Measurements from ENCODE around the gene ENTPD5. TPM values are rescaled to one million over a fixed set of nuclear protein-coding genes. Genes with fewer than 3 reads are reported as not detected.
"Not testable (repeated sequence)": the region's sequence is repeated elsewhere in the genome, so short reads cannot be mapped to it uniquely, and the experiment has no call there.

The ENTPD5 gene
- total RNA-seq, 1 donor from 2014 or later = 5.6 TPM

DNA sequence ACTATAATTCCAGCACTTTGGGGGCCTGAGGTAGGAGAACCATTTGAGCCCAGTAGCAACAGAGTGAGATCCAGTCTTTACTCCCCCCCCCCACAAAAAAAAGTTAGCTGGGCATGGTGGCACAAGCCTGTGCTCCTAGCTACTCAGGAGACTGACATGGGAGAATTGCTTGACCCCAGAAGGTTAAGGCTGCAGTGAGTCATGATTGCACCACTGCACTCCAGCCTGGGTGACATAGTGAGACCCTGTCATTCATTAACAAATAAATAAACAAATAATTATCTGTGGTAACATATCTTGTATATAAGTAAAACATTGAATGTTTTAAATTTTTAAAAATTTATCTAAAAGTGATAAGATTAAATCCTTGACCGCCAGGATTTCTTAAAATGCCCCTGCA is 4.8 kb downstream of the ENTPD5 start:
- DNase-seq (no peak), ATAC-seq (ENCODE audit: poor library complexity) (no peak)
- intact Hi-C loops (cut with DNase I) = no loop called here

DNA sequence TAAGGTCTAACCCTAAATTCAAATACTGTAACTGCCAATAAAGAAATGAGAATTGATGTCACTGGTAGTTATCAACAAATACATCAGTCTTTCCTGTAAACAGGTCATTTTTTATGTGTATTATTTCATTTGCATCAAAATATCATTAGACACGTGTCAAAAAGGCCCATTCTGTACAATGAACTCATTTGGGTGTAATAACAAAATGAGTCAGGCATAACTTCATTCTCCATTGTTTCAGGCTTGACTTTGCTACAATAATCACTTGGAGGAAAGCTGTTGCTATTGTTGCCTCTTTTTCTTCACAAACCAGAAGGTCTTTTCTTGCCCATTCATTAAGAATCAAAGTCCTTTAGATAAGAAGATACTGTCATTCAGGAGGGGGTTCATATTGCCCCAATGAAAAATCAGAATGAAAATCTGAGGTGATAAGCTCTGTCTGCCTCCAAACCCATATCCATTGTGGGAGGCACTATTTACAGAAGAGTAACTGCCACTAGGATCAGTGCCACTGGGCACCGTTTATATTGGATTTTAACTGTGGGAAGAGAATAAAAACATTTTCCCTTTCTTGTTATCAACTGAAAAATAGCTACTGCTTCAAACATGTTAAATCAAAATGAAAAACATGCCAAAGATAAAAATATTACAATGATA is 10.1 kb downstream of the ENTPD5 start:
- DNase-seq (no peak), ATAC-seq (ENCODE audit: poor library complexity) (no peak)
- intact Hi-C loops (cut with DNase I) = no loop called here

DNA sequence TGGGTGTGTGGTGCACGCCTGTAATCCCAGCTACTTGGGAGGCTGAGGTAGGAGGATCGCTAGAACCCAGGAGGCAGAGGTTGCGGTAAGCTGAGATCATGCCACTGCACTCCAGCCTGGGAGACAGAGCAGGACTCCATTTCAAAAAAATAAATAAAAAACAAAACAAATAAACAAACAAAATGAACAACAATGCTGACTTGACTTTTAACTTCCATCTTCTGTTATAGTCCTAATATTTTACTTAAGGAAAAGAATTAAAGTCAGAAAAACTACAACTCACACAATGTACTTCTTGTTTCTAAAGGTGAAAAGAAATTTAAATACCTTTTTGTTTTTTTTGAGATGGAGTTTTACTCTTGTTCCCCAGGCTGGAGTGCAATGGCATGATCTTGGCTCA is 13.4 kb downstream of the ENTPD5 start:
- ATAC-seq (ENCODE audit: poor library complexity); intact Hi-C loops (cut with DNase I); DNase-seq: not testable (repeated sequence)

DNA sequence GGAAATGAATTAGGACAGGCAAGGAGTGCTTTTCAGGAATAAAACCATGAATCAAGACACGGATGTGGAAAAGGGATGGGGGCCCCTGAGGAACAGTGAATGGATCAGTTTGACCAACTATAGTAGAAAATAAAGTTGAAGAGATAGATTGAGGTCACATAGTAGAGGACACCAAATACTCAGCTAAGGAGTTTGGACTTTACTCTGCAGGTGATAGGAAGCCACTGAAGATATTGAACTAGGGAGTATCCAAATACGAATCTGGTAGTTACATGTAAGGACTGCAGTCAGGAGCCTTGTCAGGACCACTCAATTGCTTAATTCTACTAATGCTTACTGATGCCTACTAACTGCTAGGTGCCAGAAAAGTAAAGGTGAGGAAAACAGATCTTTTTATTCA is 20.4 kb downstream of the ENTPD5 start:
- DNase-seq (no peak), ATAC-seq (ENCODE audit: poor library complexity) (no peak)
- intact Hi-C loops (cut with DNase I) = no loop called here

DNA sequence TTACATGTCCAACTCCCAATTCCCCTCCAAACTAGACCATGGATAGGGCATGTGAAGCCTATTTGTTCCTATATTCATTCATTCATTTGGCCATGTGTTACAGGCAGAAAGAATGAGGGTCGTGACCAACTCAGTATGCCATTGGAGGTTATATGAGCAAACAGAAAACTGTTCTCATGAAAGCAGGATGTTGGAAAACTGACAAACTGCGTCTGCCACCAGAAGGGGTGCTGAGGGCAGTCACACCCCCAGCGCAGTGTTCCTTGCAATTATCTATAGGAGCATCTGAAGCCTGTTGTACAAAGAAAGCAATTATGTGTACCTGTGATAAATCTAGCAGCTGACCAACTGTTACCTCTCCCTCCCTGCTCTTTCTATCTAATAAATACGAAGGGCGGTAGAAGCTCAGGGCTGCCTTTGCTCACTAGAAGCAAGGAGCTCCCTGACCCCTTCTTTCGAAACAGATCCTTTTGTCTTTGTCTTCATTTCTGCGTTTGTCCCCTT is 21.1 kb downstream of the ENTPD5 start:
- DNase-seq = no peak
- no peak for ATAC-seq (ENCODE audit: poor library complexity)
- intact Hi-C loops (cut with DNase I) = no loop called here

DNA sequence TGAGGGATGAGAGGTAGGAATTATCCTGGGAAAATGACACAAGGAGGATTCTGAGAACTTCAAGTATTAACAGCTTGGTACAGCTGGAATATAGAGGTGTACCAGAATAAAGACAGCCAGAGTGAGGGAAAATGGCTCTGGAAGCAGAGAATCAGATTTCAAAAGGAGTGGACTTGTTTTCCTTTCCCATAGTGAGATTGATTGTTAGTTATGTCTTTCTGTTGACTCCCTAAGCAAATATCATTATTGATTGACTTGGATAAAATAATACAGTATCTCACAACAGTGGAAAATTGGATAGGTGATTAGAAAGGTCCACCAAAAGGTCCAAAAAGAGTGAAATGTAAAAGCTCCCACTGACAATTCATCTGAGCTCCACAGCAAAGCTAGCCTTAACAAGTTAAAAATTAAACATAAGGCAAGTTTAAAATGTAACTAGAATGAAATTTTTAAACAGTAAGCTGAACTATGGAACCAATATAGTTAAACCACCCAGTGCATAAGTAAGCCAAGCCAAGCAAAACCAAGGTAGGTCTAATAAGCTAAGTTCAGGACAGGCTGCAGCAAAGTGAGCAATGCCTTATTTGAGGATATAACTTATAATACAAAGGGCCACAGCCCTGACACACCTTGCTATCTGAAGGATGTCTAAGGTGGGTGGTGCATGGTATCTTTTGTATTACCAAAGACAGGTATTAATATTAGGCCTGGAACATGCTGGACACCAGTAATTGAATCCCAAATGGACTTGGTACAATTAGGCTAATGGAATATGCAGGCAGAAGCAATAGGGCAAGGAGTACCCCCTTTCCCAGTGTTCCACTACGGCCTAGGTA is 21.8 kb downstream of the ENTPD5 start:
- DNase-seq = no peak
- intact Hi-C loops (cut with DNase I) = no loop called here
- no peak for ATAC-seq (ENCODE audit: poor library complexity)

DNA sequence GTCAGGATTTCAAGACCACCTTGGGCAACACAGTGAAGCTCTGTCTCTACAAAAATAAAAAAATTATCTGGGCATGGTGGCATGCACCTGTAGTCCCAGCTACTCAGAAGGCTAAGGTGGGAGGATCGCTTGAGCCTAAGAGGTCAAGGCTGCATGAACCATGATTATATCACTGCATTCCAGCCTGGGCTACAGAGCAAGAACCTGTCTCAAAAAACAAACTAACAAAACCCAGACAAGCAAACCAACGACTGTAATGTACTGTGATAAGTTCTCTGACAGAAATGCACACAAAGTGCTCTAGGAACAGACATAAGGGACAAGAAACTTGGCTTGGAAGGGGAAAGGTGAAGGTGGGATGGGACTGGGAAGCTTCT is 22.4 kb downstream of the ENTPD5 start:
- intact Hi-C loops (cut with DNase I) = no loop called here
- ATAC-seq (ENCODE audit: poor library complexity) (no peak), DNase-seq (no peak)

DNA sequence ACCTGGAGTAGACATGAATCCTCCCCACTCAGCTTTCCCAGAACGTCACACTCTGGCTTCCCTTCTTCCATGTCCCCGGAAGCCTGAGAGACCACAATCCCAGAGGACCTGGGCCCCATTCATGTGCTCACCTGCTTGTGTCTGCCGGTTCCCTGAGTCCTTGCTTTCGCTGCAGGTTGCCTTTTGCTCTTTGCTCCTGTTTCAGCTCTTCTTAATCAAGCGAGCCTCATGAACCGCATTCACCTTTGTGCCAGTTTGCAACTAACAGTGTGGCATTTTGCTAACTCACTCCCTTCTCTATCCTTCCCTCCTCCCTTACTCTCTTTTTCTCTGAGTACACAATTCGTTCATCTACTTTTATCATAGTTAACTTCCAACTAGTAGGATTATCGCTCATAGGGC is 23.1 kb downstream of the ENTPD5 start:
- ATAC-seq (ENCODE audit: poor library complexity) (no peak), DNase-seq (no peak)
- intact Hi-C loops (cut with DNase I) = no loop called here

DNA sequence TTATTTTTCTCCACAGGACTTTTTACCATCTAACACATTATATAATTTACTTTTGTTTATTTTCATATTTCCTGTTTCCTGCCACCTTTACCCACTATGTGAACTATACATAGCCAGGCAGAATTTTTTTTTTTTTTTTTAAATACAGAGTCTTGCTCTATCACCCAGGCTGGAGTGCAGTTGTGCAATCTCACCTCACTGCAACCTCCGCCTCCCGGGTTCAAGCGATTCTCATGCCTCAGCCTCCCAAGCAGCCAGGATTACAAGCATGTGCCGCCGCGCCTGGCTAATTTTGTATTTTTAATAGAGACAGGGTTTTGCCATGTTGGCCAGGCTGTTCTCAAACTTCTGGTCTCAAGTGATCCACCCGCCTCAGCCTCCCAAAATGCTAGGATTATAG is 24.2 kb downstream of the ENTPD5 start:
- intact Hi-C loops (cut with DNase I); ATAC-seq (ENCODE audit: poor library complexity); DNase-seq: not testable (repeated sequence)

DNA sequence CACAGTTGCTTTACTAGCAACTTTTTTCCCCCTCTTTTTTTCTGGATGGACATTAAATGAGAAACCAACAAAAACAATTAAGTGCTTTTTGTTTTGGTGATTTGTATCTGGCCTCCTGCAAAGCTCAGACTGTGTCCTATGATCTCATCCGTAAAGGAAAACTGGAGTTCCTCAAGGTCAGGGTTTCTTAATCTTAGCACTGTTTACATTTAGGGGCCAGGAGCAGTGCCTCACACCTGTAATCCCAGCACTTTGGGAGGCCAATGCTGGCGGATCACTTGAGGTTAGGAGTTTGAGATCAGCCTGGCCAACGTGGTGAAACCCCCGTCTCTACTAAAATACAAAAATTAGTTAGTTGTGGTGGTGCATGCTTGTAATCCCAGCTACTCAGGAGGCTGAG is 28.0 kb downstream of the ENTPD5 start:
- ATAC-seq (ENCODE audit: poor library complexity) (no peak), DNase-seq (no peak)
- intact Hi-C loops (cut with DNase I) = no loop called here

DNA sequence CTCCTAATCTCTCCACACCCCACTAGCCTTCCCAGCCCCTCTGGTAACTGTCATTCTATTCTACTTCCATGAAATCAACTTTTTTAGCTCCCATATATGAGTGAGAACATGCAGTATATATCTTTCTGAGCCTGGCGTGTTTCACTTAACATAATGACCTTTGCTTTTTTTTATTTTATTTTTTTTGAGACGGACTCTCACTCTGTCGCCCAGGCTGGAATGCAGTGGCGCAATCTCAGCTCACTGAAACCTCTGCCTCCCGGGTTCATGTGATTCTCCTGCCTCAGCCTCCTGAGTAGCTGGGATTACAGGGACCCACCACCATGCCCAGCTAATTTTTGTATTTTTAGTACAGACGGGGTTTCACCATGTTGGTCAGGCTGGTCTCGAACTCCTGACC is 30.4 kb downstream of the ENTPD5 start:
- DNase-seq; ATAC-seq (ENCODE audit: poor library complexity); intact Hi-C loops (cut with DNase I): not testable (repeated sequence)

DNA sequence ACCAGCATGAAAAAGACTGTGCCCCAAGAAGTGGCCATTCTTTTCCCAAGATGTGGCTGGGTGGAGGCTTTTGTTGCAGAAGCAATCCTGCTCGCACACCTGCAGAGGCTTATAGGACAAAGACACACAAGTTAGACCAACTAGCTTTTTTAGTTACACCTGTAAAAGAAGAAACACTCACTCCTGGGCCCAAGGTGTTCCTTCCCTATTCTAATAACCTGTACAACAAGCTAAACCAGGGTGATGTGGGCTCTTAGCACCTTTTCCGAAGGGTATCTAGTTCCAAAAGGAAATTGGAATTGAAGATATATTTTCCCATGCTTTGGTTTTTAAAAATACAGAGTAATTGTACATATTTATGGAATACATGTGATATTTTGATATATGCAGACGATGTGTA is 31.0 kb downstream of the ENTPD5 start:
- DNase-seq = no peak
- intact Hi-C loops (cut with DNase I) = no loop called here

DNA sequence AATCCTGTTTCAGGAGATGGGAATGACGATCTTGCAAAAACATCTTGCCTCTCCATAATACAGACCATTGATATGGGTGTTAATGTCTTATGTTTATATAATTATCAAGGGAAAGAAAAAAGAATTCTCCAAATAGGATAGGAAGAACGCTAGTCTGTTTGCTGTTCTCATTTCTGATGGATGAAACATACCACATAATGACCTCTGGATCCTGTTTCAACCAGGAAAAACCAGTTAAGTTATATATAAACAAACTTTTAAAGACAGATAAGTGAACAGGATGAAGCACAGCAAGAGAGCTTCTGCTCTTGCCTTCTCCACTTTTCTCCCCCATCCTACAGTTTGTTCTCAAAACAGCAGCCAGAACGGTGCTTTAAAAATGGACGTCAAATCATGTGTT is 41.2 kb downstream of the ENTPD5 start:
- intact Hi-C loops (cut with DNase I) = no loop called here
- ATAC-seq (ENCODE audit: poor library complexity) (no peak), DNase-seq (no peak)

More for the DNA sequence above, 31.0 kb downstream of the ENTPD5 start:
- no peak for ATAC-seq (ENCODE audit: poor library complexity)

DNA sequence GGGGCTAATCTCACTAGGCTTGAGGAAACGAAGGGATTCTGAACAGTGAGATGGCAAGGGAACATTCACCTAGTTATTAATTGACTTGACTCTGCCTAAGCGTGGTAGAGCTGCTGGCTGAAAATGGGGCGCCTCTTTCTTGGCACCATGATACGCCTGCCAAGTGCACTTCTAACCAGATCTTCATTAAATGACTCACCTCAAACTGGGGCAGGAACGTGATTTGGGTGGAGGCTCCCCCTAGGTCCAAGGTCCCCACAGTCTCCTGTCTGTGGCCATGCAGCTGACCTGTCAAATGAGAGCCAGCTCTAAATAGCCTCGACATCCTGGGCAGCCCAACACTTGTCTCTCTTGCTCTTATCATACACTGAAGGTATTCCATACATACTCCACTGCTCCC is 43.0 kb downstream of the ENTPD5 start:
- no peak for DNase-seq
- no peak for ATAC-seq (ENCODE audit: poor library complexity)
- intact Hi-C loops (cut with DNase I) = no loop called here

DNA sequence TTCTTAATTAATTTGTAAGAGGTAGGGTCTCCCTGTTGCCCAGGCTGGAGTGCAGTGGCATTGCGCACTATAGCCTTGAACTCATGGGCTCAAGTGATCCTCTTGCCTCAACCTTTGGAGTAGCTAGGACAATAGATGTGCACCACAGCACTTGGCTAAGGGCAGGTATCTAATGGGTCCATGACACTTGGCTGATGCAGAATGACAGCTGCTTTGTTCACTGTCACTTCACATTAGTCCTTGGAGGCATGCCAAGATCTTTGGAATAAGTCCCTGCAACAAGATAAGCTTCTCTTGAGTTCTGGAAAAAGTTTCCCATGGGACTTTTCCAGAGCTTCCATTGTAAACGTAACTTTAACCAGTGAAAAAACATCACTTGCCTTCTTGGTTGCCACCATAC is 45.6 kb downstream of the ENTPD5 start:
- DNase-seq (no peak), ATAC-seq (ENCODE audit: poor library complexity) (no peak)
- intact Hi-C loops (cut with DNase I) = no loop called here

DNA sequence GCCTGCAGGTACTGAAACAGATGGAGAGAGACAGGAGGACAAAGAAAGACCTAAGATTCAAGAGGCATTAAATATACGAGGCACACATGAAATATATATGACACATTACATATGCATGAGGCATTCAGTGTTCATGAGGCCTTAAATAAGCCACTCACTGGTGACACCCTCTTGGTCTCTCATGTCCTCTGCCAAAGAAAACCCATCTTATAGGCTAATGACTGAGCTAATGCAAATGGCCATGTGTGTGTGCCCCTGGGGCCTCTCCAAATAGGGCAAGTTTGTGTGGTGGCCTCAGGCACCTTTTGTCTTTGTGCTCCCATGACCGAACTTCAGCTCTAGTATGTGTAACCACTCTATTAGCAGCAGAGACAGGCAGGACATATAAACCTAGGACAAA is 50.2 kb downstream of the ENTPD5 start:
- no peak for DNase-seq
- ATAC-seq (ENCODE audit: poor library complexity) = no peak
- intact Hi-C loops (cut with DNase I) = no loop called here

DNA sequence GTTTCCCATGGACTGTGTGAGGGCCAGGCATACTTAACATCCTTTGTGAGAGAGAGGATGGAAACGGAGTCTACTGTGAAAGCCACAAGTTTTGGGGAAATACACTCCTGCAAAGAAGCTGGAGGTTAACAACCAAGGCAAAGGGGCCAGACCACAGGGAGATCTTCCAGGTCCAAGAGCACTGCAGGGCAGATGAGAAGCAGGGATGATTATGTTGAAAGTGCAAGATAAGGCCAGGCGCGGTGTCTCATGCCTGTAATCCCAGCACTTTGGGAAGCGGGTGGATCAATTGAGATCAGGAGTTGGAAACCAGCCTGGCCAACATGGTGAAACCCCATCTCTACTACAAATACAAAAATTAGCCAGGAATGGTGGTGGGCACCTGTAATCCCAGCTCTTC is 53.9 kb downstream of the ENTPD5 start:
- DNase-seq (no peak), ATAC-seq (ENCODE audit: poor library complexity) (no peak)
- intact Hi-C loops (cut with DNase I) = no loop called here

DNA sequence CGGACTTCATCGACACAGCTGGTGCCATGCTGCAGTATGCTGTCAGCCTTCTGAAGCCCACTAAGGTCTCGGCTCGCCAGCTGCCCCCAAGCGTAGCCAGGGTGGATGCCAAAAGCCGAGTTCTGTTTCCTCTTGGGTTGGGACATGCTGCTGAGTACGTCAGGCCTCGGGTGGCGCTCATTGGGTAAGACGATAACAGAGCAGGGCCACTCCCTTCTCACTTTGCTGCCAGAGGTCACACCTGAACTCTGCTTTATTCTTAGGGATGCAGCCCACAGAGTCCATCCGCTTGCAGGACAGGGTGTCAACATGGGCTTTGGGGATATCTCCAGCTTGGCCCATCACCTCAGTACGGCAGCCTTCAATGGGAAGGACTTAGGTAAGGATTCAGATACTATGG is 57.9 kb downstream of the ENTPD5 start:
- no peak for ATAC-seq (ENCODE audit: poor library complexity)
- no peak for DNase-seq
- intact Hi-C loops (cut with DNase I) = no loop called here

DNA sequence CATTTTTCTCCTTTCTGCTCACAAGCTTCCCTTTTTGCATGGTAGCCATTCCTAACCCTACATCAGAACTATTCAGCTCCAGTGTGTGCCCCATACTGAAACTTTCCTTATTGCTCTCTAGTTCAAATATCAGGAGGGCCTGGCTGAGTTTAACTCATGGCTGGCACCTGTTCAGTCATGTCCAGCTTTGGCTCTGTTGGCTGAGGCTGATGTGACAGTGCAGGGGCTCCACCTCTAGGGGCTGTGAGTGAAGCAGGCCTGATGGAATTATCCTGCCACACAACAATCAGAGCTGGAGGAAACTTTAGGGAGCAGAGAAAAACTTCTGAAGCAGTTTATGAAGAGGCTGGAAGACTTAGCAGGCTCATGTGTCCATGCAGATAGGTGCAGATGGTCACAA is 60.5 kb downstream of the ENTPD5 start:
- ATAC-seq (ENCODE audit: poor library complexity) (no peak), DNase-seq (no peak)
- intact Hi-C loops (cut with DNase I) = no loop called here

DNA sequence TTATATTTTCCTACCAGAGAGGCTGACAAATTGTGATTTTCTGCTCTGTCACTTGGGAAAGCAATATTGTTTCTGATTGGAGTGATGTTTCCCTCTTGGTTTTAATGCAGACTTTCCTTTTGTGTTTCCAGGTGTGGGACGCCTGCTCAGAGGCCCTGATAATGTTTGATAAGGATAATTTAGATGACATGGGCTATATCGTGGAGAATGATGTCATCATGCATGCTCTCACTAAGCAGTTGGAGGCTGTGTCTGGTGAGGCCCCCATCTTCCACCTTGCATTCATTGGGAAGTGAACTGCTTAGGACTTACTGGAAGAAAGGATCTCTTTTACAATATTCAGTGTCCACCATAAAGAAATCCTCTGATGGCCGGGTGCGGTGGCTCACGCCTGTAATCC is 63.4 kb downstream of the ENTPD5 start:
- intact Hi-C loops (cut with DNase I) = no loop called here
- ATAC-seq (ENCODE audit: poor library complexity) (no peak), DNase-seq (no peak)

Measured in Right ventricle myocardium superior (tissue), 1 donor.